CD4-positive, alpha-beta T cell treated with Interleukin-21 for 1 hour (primary cell): ENCODE data around the gene UNC13A.
A peak's percentile ranks its signal among the peaks of the same experiment; 100 is the strongest.
"Not testable (repeated sequence)": the region's sequence is repeated elsewhere in the genome, so short reads cannot be mapped to it uniquely, and the experiment has no call there.

Experiments used
- DNase-seq: peaks from one replicate; pipeline ENCODE4 v3.0.0-alpha.2; 2020

UNC13A gene

DNA sequence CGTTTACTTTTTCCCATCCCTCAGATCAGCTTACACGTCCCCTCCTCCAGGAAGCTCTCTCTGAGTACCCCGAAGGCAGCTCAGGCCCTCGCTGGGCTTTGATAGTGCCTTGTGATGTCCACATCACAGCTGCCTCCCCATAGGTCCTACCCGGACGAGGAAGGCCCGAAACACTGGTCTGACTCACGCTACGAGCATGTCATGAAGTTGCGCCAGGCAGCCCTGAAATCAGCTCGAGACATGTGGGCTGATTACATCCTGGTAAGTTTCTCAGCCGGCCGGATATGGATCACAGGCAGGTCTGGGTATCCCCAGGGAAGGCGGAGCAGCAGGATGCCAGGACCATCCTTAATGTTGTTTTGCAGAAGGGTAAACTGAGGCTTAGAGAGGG is 128.0 kb downstream of the UNC13A start:
- no peak for DNase-seq

DNA sequence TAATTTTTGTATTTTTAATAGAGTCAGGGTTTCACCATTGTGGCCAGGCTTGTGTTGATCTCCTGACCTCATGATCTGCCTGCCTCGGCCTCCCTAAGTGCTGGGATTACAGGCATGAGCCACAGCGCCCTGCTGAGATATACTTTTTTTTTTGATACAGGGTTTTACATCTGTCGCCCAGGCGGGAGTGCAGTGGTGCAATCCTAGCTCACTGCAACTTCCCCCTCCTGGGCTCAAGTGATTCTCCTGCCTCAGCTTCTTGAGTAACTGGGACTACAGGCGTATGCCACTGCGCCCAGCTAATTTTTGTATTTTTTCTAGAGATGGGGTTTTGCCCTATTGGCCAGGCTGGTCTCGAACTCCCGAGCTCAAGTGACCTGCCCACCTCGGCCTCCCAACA is 130.7 kb downstream of the UNC13A start:
- DNase-seq = no peak

DNA sequence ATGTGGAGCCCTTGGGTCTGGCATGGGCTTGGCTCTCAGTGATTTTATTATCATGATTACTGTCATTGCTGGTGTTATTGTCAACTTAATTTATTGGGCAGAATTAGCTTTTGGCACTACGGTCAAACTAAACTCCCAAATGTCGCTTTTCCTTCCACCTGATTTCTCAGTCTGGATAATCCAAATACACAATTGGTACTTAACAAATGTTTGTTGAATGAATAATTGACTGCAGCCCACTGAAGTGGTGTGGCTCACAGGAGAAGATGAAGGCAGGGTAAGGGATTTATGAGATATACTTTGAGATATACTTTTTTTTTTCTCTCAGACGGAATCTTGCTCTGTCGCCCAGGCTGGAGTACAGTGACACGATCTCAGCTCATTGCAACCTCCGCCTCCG is 131.2 kb downstream of the UNC13A start:
- no peak for DNase-seq

DNA sequence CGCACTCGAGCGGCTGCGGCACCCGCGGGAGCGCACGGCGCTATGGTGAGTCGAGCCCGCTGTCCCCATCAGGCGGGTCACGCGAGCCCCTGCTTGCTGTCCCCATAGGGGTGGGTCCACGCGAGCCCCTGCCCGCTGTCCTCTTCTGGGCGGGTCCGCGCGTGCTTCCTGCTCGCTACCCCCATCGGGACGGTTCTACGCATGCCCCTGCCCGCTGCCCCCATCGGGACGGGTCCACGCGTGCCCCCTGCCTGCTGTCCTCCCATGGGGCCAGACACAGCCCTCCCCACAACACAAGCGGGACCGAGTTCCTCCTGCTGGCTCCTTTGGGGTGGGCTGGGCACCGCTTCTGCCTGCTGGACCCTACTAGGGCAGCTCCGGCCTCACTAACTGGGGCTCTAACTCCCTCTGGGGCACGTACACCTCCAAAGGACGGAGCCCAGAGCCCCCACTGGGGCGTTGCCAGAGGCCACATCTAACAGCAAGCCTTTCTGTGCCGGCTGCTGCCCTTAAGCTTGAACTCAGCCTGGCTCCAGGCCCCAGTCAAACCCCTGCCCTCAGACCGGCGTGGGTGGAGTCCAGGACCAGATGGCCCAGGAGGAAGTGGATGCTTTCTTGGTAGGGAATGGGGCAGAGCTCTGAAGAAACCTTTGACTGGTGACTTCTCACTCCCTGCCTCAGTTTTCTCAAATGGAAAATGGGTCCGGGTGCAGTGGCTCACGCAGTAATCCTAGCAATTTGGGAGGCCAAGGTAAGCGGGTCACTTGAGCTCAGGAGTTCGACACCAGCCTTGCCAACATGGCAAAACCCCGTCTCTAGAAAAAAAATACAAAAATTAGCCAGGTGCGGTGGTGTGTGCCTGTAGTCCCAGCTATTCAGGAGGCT is 132.0 kb downstream of the UNC13A start:
- DNase-seq = peak; percentile 32

DNA sequence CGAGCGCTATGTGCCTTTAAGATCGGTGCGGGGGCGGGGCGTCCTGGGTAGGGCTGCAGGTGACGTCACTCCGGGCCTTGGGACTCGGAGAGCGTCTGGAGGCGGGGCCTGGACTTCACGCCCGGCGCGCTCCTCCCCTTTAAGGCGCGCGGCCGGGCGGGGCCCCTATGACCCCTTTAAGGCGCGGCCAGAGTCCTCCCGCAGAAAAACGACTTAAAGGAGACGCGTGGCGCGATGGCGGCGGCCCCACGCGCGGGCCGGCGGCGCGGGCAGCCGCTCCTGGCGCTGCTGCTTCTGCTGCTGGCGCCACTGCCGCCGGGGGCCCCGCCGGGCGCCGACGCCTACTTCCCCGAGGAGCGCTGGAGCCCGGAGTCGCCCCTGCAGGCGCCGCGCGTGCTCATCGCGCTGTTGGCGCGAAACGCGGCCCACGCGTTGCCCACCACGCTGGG is 132.7 kb downstream of the UNC13A start, which contains the start of gene COLGALT1:
TSS of gene COLGALT1 (plus strand) at position 170 of the 449 bp plus-strand sequence. CDS start at position 235, 65 bp downstream.
- DNase-seq = peak; percentile 97

DNA sequence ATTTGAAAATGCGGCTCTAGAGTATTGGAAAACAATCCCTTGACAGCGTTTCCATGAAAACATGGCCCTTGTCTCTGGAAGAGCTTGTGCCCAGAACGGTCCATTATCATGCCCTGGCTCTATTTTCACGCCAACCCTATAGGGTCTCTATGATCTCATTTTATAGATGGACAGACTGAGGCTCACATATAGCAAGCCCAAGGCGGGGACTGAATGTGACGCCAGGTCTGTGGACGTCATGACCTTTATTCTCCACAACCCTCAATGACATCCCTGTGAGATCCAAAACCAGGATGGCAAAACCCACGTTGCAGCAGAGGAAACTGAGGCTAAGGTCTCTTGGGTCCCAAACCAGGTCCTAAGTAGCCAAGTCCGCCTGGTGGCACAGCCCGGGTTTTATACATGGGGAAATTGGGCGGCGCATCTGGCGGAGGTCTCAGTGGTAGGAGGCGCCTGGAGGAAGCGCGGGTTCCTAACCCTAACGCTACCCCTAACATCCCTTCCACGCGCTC is 133.1 kb downstream of the UNC13A start:
- DNase-seq = no peak

DNA sequence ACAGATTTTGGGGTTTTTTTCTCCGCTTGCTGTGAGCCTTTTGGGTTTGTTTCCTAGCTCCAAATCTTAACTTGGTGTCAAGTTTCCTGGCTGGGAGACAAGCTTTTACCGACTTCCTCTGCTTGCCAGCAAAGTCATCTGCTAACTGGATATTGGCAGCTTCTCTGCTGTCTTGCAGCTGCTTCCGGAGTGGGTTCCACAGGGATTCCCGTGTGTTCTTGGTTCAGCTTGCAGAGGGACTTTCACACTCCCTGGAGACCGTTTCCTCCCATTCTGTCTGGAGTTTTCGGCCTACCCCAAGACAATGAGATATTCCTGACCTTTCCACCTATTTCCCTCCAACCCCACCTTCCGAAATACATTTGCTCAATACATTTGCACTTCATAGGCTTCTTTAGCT is 134.9 kb downstream of the UNC13A start:
- no peak for DNase-seq

DNA sequence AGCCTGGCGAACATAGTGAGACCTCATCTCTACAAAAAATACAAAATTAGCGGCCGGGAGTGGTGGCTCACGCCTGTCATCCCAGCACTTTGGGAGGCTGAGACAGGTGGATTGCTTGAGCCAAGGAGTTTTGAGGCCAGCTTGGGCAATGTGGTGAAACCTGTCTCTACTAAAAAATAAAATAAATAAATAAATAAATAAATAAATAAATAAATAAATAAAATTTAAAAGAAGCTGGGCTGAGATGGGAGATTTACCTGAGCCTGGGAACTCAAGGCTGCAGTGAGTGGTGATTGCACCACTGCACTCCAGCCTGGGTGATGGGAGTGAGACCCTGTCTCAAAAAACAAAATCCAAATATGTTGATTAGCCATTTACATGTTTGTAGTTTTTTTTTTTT is 135.4 kb downstream of the UNC13A start:
- not testable (repeated sequence) for DNase-seq
